Measurements from ENCODE around the gene BCO2.
"Not testable (repeated sequence)": the region's sequence is repeated elsewhere in the genome, so short reads cannot be mapped to it uniquely, and the experiment has no call there.

Gene BCO2

GRCh38 chr11:112179601-112180000, 4.3 kb downstream of the BCO2 start:
- no peaks in the 10 kb centered on the region for H3K36me3 ChIP-seq
- H3K4me1 ChIP-seq (ENCODE audit: control insufficient read depth in 1 of 2, insufficient read depth in 1 of 2, low read depth in 1 of 2, low read length in 1 of 2) = peaks cover 17 to 24% of the 10 kb centered on the region in 2 experiments
- H3K4me3 ChIP-seq (ENCODE audit: low read depth in 1 of 2, low read length in 1 of 2) = no peak overlapping the region
- TF ChIP-seq CTCF (IDR thresholded peaks at IDR 0.05) = no peak
- no peaks in the 10 kb centered on the region for H3K27me3 ChIP-seq
- H3K9me3 ChIP-seq = no peaks in the 10 kb centered on the region
- no peak overlapping the region for H3K27ac ChIP-seq

GRCh38 chr11:112182867-112183266, 7.6 kb downstream of the BCO2 start:
- no peaks in the 10 kb centered on the region for H3K27me3 ChIP-seq
- no peaks in the 10 kb centered on the region for H3K36me3 ChIP-seq
- no peak overlapping the region for H3K4me3 ChIP-seq (ENCODE audit: low read depth in 1 of 2, low read length in 1 of 2)
- TF ChIP-seq CTCF (IDR thresholded peaks at IDR 0.05) = no peak
- no peak overlapping the region for H3K27ac ChIP-seq
- H3K9me3 ChIP-seq = no peaks in the 10 kb centered on the region
- peaks cover 10 to 14% of the 10 kb centered on the region in 2 experiments for H3K4me1 ChIP-seq (ENCODE audit: control insufficient read depth in 1 of 2, insufficient read depth in 1 of 2, low read depth in 1 of 2, low read length in 1 of 2)

- H3K27me3 ChIP-seq = no peaks in the 10 kb centered on the region
- H3K36me3 ChIP-seq = no peaks in the 10 kb centered on the region
- no peak overlapping the region for H3K27ac ChIP-seq
- H3K4me1 ChIP-seq (ENCODE audit: control insufficient read depth in 1 of 2, insufficient read depth in 1 of 2, low read depth in 1 of 2, low read length in 1 of 2) = no peaks in the 10 kb centered on the region
- no peak overlapping the region for H3K4me3 ChIP-seq (ENCODE audit: low read depth in 1 of 2, low read length in 1 of 2)
- H3K9me3 ChIP-seq = no peaks in the 10 kb centered on the region
- no peak for TF ChIP-seq CTCF (IDR thresholded peaks at IDR 0.05)
Measured at GRCh38 chr11:112185883-112186282, 10.6 kb downstream of the BCO2 start.

GRCh38 chr11:112186304-112186703, 11.0 kb downstream of the BCO2 start:
- Histone ChIP-seq H3K9me3 (no peaks in the 10 kb centered on the region), H3K36me3 (no peaks in the 10 kb centered on the region), H3K27ac (no peak overlapping the region), H3K4me3 (ENCODE audit: low read depth in 1 of 2, low read length in 1 of 2) (no peak overlapping the region), H3K4me1 (ENCODE audit: control insufficient read depth in 1 of 2, insufficient read depth in 1 of 2, low read depth in 1 of 2, low read length in 1 of 2) (no peaks in the 10 kb centered on the region), H3K27me3 (no peaks in the 10 kb centered on the region)
- TF ChIP-seq CTCF (IDR thresholded peaks at IDR 0.05) = no peak

- not testable (repeated sequence) for H3K36me3 ChIP-seq; H3K27ac ChIP-seq; H3K9me3 ChIP-seq; H3K27me3 ChIP-seq; H3K4me3 ChIP-seq (ENCODE audit: low read depth in 1 of 2, low read length in 1 of 2)
- peaks cover 5 to 17% of the 10 kb centered on the region in 2 experiments for H3K4me1 ChIP-seq (ENCODE audit: control insufficient read depth in 1 of 2, insufficient read depth in 1 of 2, low read depth in 1 of 2, low read length in 1 of 2)
Measured at GRCh38 chr11:112195113-112195512, 19.8 kb downstream of the BCO2 start.

- Histone ChIP-seq H3K4me1 (ENCODE audit: control insufficient read depth in 1 of 2, insufficient read depth in 1 of 2, low read depth in 1 of 2, low read length in 1 of 2) (peaks cover 5 to 17% of the 10 kb centered on the region in 2 experiments), H3K4me3 (ENCODE audit: low read depth in 1 of 2, low read length in 1 of 2) (no peak overlapping the region), H3K27me3 (no peaks in the 10 kb centered on the region), H3K9me3 (no peaks in the 10 kb centered on the region), H3K27ac (no peak overlapping the region), H3K36me3 (no peaks in the 10 kb centered on the region)
- TF ChIP-seq CTCF (IDR thresholded peaks at IDR 0.05) = no peak
Measured at GRCh38 chr11:112195951-112196351, 20.6 kb downstream of the BCO2 start.

Measured in neutrophil (primary cell).